Osteoblast (primary cell): ENCODE results near the gene CSMD2. TPM values are rescaled to one million over a fixed set of nuclear protein-coding genes. Genes with fewer than 3 reads are reported as not detected.

Source experiments
- DNase-seq: peaks from one replicate; pipeline ENCODE4 v3.0.0; 2011; ENCODE audit warnings: low spot score, mixed read lengths; ENCODE audit not compliant: insufficient read length; ENCODE audit errors: missing footprints
- H2AFZ ChIP-seq: 2 replicates; pipeline ENCODE4 v1.6.0; 2011; ENCODE audit warnings: mild to moderate bottlenecking, low read length
- H3K27ac ChIP-seq: 2 replicates; pipeline ENCODE4 v1.5.1; 2011; ENCODE audit warnings: mild to moderate bottlenecking, low read depth, low read length, moderate library complexity
- H3K27me3 ChIP-seq: 2 replicates; pipeline ENCODE4 v1.6.0; 2012; ENCODE audit warnings: mild to moderate bottlenecking, control low read depth, inconsistent platforms, low read length, moderate library complexity; ENCODE audit not compliant: insufficient read depth
- H3K36me3 ChIP-seq: 2 replicates; pipeline ENCODE4 v1.5.1; 2011; ENCODE audit warnings: mild to moderate bottlenecking, low read length, control low read depth, moderate library complexity; ENCODE audit not compliant: insufficient read depth
- H3K4me1 ChIP-seq: 2 replicates; pipeline ENCODE4 v1.5.1; 2011; ENCODE audit warnings: mild to moderate bottlenecking, low read length, control low read depth, moderate library complexity; ENCODE audit not compliant: insufficient read depth
- H3K4me2 ChIP-seq: 2 replicates; pipeline ENCODE4 v1.6.0; 2011; ENCODE audit warnings: mild to moderate bottlenecking, low read length; ENCODE audit not compliant: insufficient read depth
- H3K4me3 ChIP-seq: fragments of 200-600 bp; sonication (generic); 3 replicates; pipeline ENCODE4 v1.5.1; 2012; ENCODE audit warnings: mild to moderate bottlenecking, low read length, inconsistent platforms; ENCODE audit not compliant: insufficient read depth
- H3K79me2 ChIP-seq: 2 replicates; pipeline ENCODE4 v1.6.0; 2012; ENCODE audit warnings: mild to moderate bottlenecking, low read length, control low read depth, inconsistent platforms; ENCODE audit not compliant: insufficient read depth
- H3K9me3 ChIP-seq: 2 replicates; pipeline ENCODE4 v1.5.1; 2011; ENCODE audit warnings: low read depth, low read length, control low read depth
- H4K20me1 ChIP-seq: 2 replicates; pipeline ENCODE4 v1.6.0; 2012; ENCODE audit warnings: mild to moderate bottlenecking, low read length, control low read depth; ENCODE audit not compliant: insufficient read depth
- total RNA-seq: library from RNA; depleted of rRNA; stranded (reverse); fragments of >200 nt; gene quantifications from 2 replicates; pipeline ENCODE4 v1.2.3, GENCODE V29; 2012
- TF ChIP-seq, protein P1 (sequence below): IDR thresholded peaks from 2 replicates; pipeline ENCODE4 v1.5.1; 2011; ENCODE audit warnings: mild to moderate bottlenecking, low read depth, low read length, moderate library complexity; ENCODE audit errors: extremely low read depth

CSMD2 gene
- total RNA-seq, 1 donor, result 0.36 TPM

- H3K79me2 ChIP-seq, result no peaks in the 10 kb centered on the region
- H3K4me2 ChIP-seq, result no peak overlapping the region
- H3K36me3 ChIP-seq, result no peaks in the 10 kb centered on the region
- H3K27ac ChIP-seq, result no peak overlapping the region
- DNase-seq, result no peak
- no peak overlapping the region for H3K4me3 ChIP-seq
- no peaks in the 10 kb centered on the region for H4K20me1 ChIP-seq
- H3K9me3 ChIP-seq, result peaks cover 2% of the 10 kb centered on the region
- no peaks in the 10 kb centered on the region for H3K27me3 ChIP-seq
- H3K4me1 ChIP-seq, result no peaks in the 10 kb centered on the region
- TF ChIP-seq, protein P1, sequence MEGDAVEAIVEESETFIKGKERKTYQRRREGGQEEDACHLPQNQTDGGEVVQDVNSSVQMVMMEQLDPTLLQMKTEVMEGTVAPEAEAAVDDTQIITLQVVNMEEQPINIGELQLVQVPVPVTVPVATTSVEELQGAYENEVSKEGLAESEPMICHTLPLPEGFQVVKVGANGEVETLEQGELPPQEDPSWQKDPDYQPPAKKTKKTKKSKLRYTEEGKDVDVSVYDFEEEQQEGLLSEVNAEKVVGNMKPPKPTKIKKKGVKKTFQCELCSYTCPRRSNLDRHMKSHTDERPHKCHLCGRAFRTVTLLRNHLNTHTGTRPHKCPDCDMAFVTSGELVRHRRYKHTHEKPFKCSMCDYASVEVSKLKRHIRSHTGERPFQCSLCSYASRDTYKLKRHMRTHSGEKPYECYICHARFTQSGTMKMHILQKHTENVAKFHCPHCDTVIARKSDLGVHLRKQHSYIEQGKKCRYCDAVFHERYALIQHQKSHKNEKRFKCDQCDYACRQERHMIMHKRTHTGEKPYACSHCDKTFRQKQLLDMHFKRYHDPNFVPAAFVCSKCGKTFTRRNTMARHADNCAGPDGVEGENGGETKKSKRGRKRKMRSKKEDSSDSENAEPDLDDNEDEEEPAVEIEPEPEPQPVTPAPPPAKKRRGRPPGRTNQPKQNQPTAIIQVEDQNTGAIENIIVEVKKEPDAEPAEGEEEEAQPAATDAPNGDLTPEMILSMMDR, result no peak
- H2AFZ ChIP-seq, result no peak overlapping the region
Observed at GRCh38 chr1:34002810-34003209, 162.2 kb downstream of the CSMD2 start.

GRCh38 chr1:33997127-33998036 is 167.6 kb downstream of the CSMD2 start:
- Histone ChIP-seq H3K4me1 (no peaks in the 10 kb centered on the region), H3K4me2 (no peak overlapping the region), H3K79me2 (no peaks in the 10 kb centered on the region), H3K9me3 (no peaks in the 10 kb centered on the region), H2AFZ (no peak overlapping the region), H3K36me3 (no peaks in the 10 kb centered on the region), H4K20me1 (no peaks in the 10 kb centered on the region), H3K4me3 (no peak overlapping the region), H3K27me3 (no peaks in the 10 kb centered on the region), H3K27ac (no peak overlapping the region)
- DNase-seq, result no peak
- TF ChIP-seq, protein P1, result no peak

DNA sequence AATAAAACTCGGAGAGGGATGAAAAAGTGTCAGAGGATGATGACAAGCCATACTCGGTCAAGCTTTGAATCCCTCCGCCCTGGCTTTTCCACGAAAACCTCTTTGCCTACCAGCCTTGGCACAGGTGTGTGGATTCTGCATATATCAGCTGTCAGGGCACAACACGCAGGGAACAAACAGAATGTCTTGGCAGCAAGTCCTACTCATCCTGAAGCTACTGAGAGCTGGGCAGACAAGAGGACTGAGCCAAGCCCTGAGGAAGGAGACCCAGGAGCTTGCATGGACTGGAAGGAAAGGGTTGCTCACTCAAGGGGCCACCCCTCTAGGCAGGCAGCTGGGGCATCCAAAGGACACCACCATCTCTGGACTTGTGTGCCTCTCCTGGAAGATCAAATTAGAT is 168.7 kb downstream of the CSMD2 start:
- Histone ChIP-seq H3K27ac (no peak overlapping the region), H4K20me1 (no peaks in the 10 kb centered on the region), H3K9me3 (no peaks in the 10 kb centered on the region), H3K4me2 (no peak overlapping the region), H3K79me2 (no peaks in the 10 kb centered on the region), H3K4me1 (no peaks in the 10 kb centered on the region), H2AFZ (no peak overlapping the region), H3K27me3 (no peaks in the 10 kb centered on the region), H3K36me3 (no peaks in the 10 kb centered on the region), H3K4me3 (no peak overlapping the region)
- TF ChIP-seq, protein P1, result no peak
- no peak for DNase-seq

GRCh38 chr1:33993301-33993700 is 171.7 kb downstream of the CSMD2 start:
- no peaks in the 10 kb centered on the region for H3K4me1 ChIP-seq
- no peak overlapping the region for H3K27ac ChIP-seq
- H3K9me3 ChIP-seq, result no peaks in the 10 kb centered on the region
- no peak overlapping the region for H3K4me2 ChIP-seq
- no peaks in the 10 kb centered on the region for H4K20me1 ChIP-seq
- DNase-seq, result no peak
- no peak overlapping the region for H3K4me3 ChIP-seq
- H3K36me3 ChIP-seq, result no peaks in the 10 kb centered on the region
- no peaks in the 10 kb centered on the region for H3K79me2 ChIP-seq
- H3K27me3 ChIP-seq, result no peaks in the 10 kb centered on the region
- no peak overlapping the region for H2AFZ ChIP-seq
- TF ChIP-seq, protein P1, result no peak
